GM12872 (cell line): ENCODE data around the gene NRL.

Experiments used
- TF ChIP-seq, protein P1 (sequence below): IDR thresholded peaks from 3 replicates; pipeline ENCODE4 v1.5.1; 2011; ENCODE audit warnings: low read depth, mild to moderate bottlenecking, low read length, moderate library complexity; ENCODE audit not compliant: insufficient read depth

The NRL gene

DNA sequence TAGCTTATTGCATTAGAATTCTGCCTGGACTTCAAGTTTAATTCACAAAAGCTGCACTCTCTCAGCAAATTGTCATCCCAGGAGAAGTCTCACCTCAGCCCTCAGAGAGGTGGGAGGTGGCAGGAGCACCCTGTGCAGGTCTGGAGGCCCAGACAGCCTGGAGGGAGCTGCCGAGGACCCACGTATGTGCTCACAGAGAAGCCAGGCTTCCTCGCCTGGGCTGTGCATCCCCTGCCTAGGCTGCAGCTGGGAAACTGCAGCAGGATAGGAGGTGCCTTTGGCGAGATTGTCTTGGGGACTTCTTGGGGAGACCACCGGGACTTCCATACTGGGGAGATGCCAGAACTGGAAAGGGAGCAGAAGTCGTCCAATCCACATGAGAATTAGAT is 34.6 kb downstream of the NRL start:
- TF ChIP-seq, protein P1, sequence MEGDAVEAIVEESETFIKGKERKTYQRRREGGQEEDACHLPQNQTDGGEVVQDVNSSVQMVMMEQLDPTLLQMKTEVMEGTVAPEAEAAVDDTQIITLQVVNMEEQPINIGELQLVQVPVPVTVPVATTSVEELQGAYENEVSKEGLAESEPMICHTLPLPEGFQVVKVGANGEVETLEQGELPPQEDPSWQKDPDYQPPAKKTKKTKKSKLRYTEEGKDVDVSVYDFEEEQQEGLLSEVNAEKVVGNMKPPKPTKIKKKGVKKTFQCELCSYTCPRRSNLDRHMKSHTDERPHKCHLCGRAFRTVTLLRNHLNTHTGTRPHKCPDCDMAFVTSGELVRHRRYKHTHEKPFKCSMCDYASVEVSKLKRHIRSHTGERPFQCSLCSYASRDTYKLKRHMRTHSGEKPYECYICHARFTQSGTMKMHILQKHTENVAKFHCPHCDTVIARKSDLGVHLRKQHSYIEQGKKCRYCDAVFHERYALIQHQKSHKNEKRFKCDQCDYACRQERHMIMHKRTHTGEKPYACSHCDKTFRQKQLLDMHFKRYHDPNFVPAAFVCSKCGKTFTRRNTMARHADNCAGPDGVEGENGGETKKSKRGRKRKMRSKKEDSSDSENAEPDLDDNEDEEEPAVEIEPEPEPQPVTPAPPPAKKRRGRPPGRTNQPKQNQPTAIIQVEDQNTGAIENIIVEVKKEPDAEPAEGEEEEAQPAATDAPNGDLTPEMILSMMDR = no peak

DNA sequence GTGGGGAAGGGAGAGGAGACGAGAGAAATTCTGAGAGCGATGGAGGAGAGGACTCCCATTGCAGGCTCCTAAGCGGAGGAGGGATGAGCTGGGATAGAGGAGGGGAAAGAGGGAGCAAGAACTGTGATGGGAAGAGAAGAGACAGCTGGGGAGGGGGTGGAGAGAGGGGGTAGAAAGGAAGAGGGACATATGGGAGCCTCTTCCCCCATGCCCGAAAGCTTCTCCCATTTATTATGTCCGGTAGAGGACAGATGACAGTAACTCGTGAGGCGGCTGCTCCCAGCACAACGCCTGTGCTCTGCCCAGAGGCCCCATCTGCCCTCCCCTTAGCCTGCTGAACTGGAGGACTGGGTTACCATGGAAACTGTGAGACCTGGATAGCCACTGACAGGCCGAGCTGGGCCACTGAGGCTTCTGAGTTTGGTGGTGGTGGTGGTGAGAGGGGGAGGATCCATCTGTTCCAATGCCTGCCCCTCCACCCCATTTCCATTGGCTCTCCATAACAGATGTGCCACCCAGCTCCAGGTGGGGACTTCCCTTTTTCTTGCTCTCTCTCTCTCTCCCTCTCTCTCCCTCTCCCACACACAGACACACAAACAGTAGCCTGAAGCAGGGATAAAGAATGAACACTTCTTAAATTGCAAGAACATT is 35.1 kb downstream of the NRL start:
- TF ChIP-seq, protein P1 = no peak

DNA sequence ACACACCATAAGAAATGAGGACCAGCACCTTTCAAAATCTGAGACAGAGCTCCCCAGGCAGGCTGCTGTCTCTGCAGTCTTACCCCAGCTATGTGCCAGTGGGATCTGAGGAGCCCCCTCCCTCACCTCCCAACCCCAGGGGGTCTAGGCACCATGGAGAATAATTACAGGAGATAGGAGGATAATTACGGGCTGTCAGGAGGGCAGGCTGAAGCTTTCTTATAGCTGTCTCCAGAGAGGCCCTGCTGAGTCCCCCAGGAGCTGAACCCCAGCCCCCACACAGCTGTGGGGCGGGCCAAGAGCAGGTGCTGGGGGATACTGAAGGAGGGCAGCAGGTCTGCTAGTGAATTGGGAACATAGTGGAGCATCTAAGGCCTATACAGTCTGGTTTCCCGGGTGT is 36.6 kb downstream of the NRL start:
- TF ChIP-seq, protein P1 = no peak

DNA sequence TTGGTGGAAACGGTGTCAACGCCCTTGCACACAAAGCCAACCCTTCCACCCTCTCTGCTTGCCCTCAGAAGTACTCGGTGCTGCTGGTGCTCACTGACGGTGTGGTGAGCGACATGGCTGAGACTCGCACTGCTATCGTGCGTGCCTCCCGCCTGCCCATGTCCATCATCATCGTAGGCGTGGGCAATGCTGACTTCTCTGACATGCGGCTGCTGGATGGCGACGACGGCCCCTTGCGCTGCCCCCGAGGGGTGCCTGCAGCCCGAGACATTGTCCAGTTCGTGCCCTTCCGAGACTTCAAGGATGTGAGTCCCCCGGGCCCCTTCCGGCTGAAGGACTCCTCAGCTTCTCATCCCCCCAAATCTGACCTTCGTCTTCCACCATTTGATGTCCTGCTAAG is 37.7 kb downstream of the NRL start:
- TF ChIP-seq, protein P1 = no peak

DNA sequence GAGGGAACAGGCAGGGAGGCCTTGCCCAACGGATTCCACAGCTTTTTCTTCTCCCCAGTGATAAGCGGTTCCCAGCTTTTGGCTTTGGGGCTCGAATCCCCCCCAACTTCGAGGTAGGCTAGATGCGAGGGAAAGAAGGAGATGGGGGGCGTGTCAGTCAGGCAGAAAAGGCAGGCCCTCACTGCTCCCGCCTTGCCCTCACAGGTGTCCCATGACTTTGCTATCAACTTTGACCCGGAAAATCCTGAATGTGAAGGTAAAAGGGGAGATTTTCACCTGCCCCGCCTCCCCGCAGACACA is 38.5 kb downstream of the NRL start:
- TF ChIP-seq, protein P1 = no peak

DNA sequence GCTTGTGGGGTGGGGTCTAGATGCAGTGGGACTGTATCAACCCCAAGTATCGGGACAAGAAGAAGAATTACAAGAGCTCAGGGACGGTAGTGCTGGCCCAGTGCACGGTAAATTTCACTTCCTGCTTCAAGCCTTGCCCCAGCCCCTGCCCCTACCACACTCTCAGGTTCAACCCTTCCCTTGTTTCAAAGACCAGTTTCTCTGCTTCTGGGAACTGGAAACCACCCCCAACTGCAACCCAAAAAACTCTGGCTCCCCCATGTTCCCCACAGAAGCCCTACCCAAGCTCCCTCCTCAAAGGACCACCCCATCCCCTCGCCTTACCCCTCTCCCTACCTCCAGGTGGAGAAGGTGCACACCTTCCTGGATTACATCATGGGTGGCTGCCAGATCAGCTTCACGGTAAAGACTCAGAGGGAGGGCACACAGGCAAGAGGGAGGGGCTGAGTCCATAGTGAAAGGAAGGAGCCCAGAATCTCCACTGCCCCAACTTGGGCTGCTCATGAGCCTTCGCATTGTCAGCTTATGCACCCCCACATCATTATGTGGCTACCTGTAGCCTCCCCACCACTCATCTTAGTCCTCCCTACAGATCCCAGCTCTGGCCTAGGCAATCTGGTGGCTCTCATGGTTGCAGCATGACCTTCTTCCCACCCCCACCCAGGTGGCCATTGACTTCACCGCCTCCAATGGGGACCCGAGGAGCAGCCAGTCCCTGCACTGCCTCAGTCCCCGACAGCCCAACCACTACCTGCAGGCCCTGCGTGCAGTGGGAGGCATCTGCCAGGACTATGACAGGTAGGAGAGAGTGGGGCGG is 39.1 kb downstream of the NRL start:
- TF ChIP-seq, protein P1 = no peak

DNA sequence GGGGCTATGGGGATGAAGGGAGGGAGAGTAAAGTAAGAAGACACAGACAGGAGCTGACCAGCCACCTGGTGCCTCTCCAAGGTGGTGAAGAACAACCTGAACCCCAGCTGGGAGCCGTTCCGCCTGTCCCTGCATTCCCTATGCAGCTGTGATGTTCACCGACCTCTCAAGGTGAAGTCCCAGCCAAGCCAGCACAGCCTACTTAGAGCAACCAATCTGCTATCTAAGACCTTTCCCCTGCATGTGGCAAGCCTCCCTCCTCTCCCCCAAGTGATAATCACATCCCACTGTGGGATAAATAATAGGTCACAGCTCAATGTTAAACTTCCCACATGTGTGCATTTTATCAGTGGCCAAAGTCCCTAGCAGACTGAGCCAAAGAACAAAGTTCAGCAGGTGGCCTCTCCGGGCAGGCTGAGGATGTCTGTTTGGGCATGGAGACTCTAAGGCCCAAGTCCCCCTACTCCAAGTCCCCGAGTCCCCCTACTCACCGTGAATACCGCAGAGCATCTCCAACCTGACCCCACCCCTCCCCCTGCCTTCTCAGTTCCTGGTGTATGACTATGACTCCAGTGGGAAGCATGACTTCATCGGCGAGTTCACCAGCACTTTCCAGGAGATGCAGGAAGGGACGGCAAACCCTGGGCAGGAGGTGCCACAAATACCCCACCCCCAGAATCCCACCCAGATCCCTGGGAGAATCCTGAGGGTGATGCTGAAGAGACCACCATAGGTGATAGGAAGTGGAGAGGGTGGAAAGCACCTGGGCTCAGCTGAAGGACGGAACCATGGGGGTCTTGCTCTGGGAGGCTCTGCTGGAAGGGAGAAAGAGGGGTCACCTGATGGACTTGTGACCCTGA is 39.9 kb downstream of the NRL start:
- TF ChIP-seq, protein P1 = no peak
